Caco-2 (cell line): ENCODE measurements around the gene UNCX. TPM values are rescaled to one million over a fixed set of nuclear protein-coding genes. Genes with fewer than 3 reads are reported as not detected.

Source experiments
- BruUV-seq: library from RNA; stranded (reverse); fragments of 400-500 nt; replicated peaks from 2 replicates; lab custom pipeline; 2021; lab: Mats Ljungman, UMichigan
- CTCF ChIA-PET: fragments of 300-600 bp; sonication (Branson Sonifier 250); formaldehyde crosslinking; loops from one replicate; lab custom pipeline; 2022; ENCODE audit warnings: antibody characterized with exemption; lab: Charles Lee
- POLR2A ChIA-PET: fragments of 300-600 bp; sonication (Branson Sonifier 250); formaldehyde crosslinking; loops from one replicate; lab custom pipeline; 2022; ENCODE audit warnings: antibody characterized with exemption; lab: Charles Lee
- DNase-seq, 2 experiments: peaks; one replicate each; pipeline versions ENCODE4 v3.0.0 to v3.0.0-alpha.2; 2020 to 2022
- H3K27me3 ChIP-seq: replicated peaks from 2 replicates; pipeline ENCODE4 v1.6.0; 2011; ENCODE audit warnings: low read length; ENCODE audit not compliant: control insufficient read depth, insufficient read depth
- H3K36me3 ChIP-seq: 2 replicates; pipeline ENCODE4 v1.5.1; 2011; ENCODE audit warnings: low read length; ENCODE audit not compliant: control insufficient read depth, insufficient read depth
- H3K4me1 ChIP-seq: fragments of 250-450 bp; sonication (Bioruptor Pico); 2 replicates; pipeline ENCODE4 v1.5.1; 2020; ENCODE audit warnings: mild to moderate bottlenecking
- H3K4me3 ChIP-seq: 2 replicates; pipeline ENCODE4 v1.5.1; 2011; ENCODE audit warnings: low read depth, mild to moderate bottlenecking, control low read depth, low read length
- H3K9me3 ChIP-seq: fragments of 250-450 bp; sonication (Bioruptor Pico); 2 replicates; pipeline ENCODE4 v1.5.1; 2020; ENCODE audit warnings: mild to moderate bottlenecking, moderate library complexity
- H3K27ac Mint-ChIP-seq: one replicate; pipeline ENCODE4 v1.8.0; 2022; ENCODE audit warnings: mixed read lengths; ENCODE audit not compliant: unreplicated experiment
- H3K27me3 Mint-ChIP-seq: one replicate; pipeline ENCODE4 v1.8.0; 2022; ENCODE audit warnings: mixed read lengths; ENCODE audit not compliant: insufficient read depth, unreplicated experiment
- H3K36me3 Mint-ChIP-seq: one replicate; pipeline ENCODE4 v1.8.0; 2022; ENCODE audit warnings: mild to moderate bottlenecking, mixed read lengths; ENCODE audit not compliant: insufficient read depth, unreplicated experiment
- H3K4me1 Mint-ChIP-seq: one replicate; pipeline ENCODE4 v1.8.0; 2022; ENCODE audit warnings: low read depth, mixed read lengths; ENCODE audit not compliant: unreplicated experiment
- H3K4me3 Mint-ChIP-seq: one replicate; pipeline ENCODE4 v1.8.0; 2022; ENCODE audit warnings: mild to moderate bottlenecking, moderate library complexity, mixed read lengths; ENCODE audit not compliant: unreplicated experiment
- H3K9me3 Mint-ChIP-seq: one replicate; pipeline ENCODE4 v1.8.0; 2022; ENCODE audit warnings: mixed read lengths; ENCODE audit not compliant: unreplicated experiment
- CTCF ChIP-seq, 2 experiments: fragments of 200-600 bp in 1 of 2; IDR thresholded peaks; 1 replicate in 1 of 2; 2 replicates in 1 of 2; pipeline versions ENCODE4 v1.5.1 to v1.8.0; 2011 to 2022; ENCODE audit warnings: antibody characterized with exemption in 1 of 2, control low read depth in 1 of 2, inconsistent platforms in 1 of 2, low read depth in 1 of 2, low read length in 1 of 2, mild to moderate bottlenecking in 1 of 2, moderate library complexity in 1 of 2; ENCODE audit not compliant: insufficient read depth in 1 of 2, severe bottlenecking in 1 of 2, unreplicated experiment in 1 of 2
- intact Hi-C: fragments of 100-400 bp; cut with micrococcal nuclease; formaldehyde crosslinking; loops from one replicate; pipeline ENCODE4 v1.10.0; 2022; ENCODE audit not compliant: unreplicated experiment
- total RNA-seq: library from RNA; stranded (reverse); gene quantifications from 2 replicates; pipeline ENCODE4 v1.2.3, GENCODE V29; 2022

UNCX gene
- total RNA-seq, 1 experiment from 2014 or later, result not detected

- Histone ChIP-seq H3K27me3 (peaks cover 3% of the 10 kb centered on the region), H3K4me1 (0 out of 2 replicates have a peak, but pooled peaks cover 4% of the 10 kb centered on the region), H3K4me3 (no peak overlapping the region), H3K36me3 (no peaks in the 10 kb centered on the region), H3K9me3 (no peaks in the 10 kb centered on the region)
- intact Hi-C loops, result no loop called here
- no peaks in the 10 kb centered on the region for H3K36me3 Mint-ChIP-seq
- H3K4me3 Mint-ChIP-seq, result no peak overlapping the region
- H3K9me3 Mint-ChIP-seq, result no peaks in the 10 kb centered on the region
- POLR2A ChIA-PET, result no interaction called here
- TF ChIP-seq CTCF (IDR thresholded peaks at IDR 0.05; ENCODE audit: insufficient read depth in 1 of 2, low read depth in 1 of 2, low read length in 1 of 2, severe bottlenecking in 1 of 2, unreplicated experiment in 1 of 2), result no peak
- H3K27me3 Mint-ChIP-seq, result peaks cover 35% of the 10 kb centered on the region
- CTCF ChIA-PET, result interaction anchor here (0.5 to 0.6 kb wide), 3 partner anchors 183 to 229 kb away, joined by 3 to 7 read pairs (median 3); no protein-coding TSS in a partner anchor
- no peak overlapping the region for H3K27ac Mint-ChIP-seq
- H3K4me1 Mint-ChIP-seq, result no peaks in the 10 kb centered on the region
- no TSS peak for BruUV-seq
- DNase-seq, result no peak
Observed at GRCh38 chr7:1237704-1238255, 5.1 kb downstream of the UNCX start.

- CTCF ChIA-PET, result interaction anchor here (0.6 kb wide), 2 partner anchors 194 to 228 kb away, joined by 3 to 7 read pairs; no protein-coding TSS in a partner anchor
- no peak overlapping the region for H3K27ac Mint-ChIP-seq
- peaks cover 35% of the 10 kb centered on the region for H3K27me3 Mint-ChIP-seq
Observed at GRCh38 chr7:1238450-1238882, 5.8 kb downstream of the UNCX start.

More at GRCh38 chr7:1238450-1238882, 5.8 kb downstream of the UNCX start:
- Histone ChIP-seq H3K4me1 (0 out of 2 replicates have a peak, but pooled peaks cover 4% of the 10 kb centered on the region), H3K27me3 (peaks cover 3% of the 10 kb centered on the region), H3K36me3 (no peaks in the 10 kb centered on the region), H3K9me3 (no peaks in the 10 kb centered on the region; the same call in 1 of the 2 replicates), H3K4me3 (no peak overlapping the region)
- Mint-ChIP-seq H3K4me3 (no peak overlapping the region), H3K36me3 (no peaks in the 10 kb centered on the region), H3K9me3 (no peaks in the 10 kb centered on the region), H3K4me1 (no peaks in the 10 kb centered on the region)
- DNase-seq, result no peak
- POLR2A ChIA-PET, result no interaction called here
- intact Hi-C loops, result no loop called here
- no peak for TF ChIP-seq CTCF (IDR thresholded peaks at IDR 0.05; ENCODE audit: insufficient read depth in 1 of 2, low read depth in 1 of 2, low read length in 1 of 2, severe bottlenecking in 1 of 2, unreplicated experiment in 1 of 2)
- BruUV-seq, result no TSS peak
